ENCODE data around the gene AMHR2. TPM values are rescaled to one million over a fixed set of nuclear protein-coding genes. Genes with fewer than 3 reads are reported as not detected.

AMHR2 gene
- total and polyA plus RNA-seq, 2 of the 4 experiments (the other 2 are of a cell fraction) = not detected

GRCh38 chr12:53376747-53377146 lies 46.9 kb upstream of the AMHR2 start:
- no peaks in the 10 kb centered on the region for H3K9me3 ChIP-seq (ENCODE audit: control insufficient read depth, insufficient read depth, low read length)
- no peak overlapping the region for H2BK5ac ChIP-seq (ENCODE audit: low read depth, low read length, poor library complexity, severe bottlenecking)
- H4K5ac ChIP-seq (ENCODE audit: low read depth, low read length) = no peak overlapping the region
- H4K8ac ChIP-seq (ENCODE audit: low read depth in 2 of 2, low read length in 2 of 2) = no peak overlapping the region
- CTCF ChIA-PET = interaction anchor here (1.0 kb wide), 2 partner anchors 24 to 32 kb away, joined by 3 to 4 read pairs; no protein-coding TSS in a partner anchor
- no peak overlapping the region; the same call in 1 of the 2 replicates for H3K4ac ChIP-seq (ENCODE audit: low read depth, low read length)
- POLR2A ChIA-PET (ENCODE audit: unreplicated experiment) = no interaction called here
- in situ Hi-C loops (cut with MboI; ENCODE audit: low sequenced_read_pairs) = no loop called here
- no peak overlapping the region for H3K27ac ChIP-seq (ENCODE audit: insufficient read depth, low read length)
- no peaks in the 10 kb centered on the region for H4K20me1 ChIP-seq (ENCODE audit: insufficient read depth, low read length)
- no peaks in the 10 kb centered on the region for H3K27me3 ChIP-seq (ENCODE audit: control insufficient read depth, insufficient read depth, low read length)
- peaks cover 8% of the 10 kb centered on the region for H3K4me1 ChIP-seq (ENCODE audit: control insufficient read depth, insufficient read depth, low read length)
- TF ChIP-seq NFE2L2 (IDR thresholded peaks at IDR 0.05; ENCODE audit: low read depth, low read length) (no peak), ELK1 (IDR thresholded peaks at IDR 0.05; ENCODE audit: borderline replicate concordance, low read depth, low read length) (no peak), BHLHE40 (IDR thresholded peaks at IDR 0.05; ENCODE audit: low read depth, low read length) (no peak), POLR2A (IDR thresholded peaks at IDR 0.05; ENCODE audit: low read depth, low read length) (no peak), USF2 (IDR thresholded peaks at IDR 0.05; ENCODE audit: low read depth, low read length) (no peak), CHD1 (IDR thresholded peaks at IDR 0.05; ENCODE audit: low read depth, low read length) (no peak), MAFK (IDR thresholded peaks at IDR 0.05; ENCODE audit: low read depth, low read length) (no peak), CTCF (conservative IDR thresholded peaks at IDR 0.05; ENCODE audit: low read depth, low read length) (no peak), RCOR1 (IDR thresholded peaks at IDR 0.05; ENCODE audit: insufficient replicate concordance, low read length) (no peak)
- dilution Hi-C loops (cut with HindIII; ENCODE audit: low sequenced_read_pairs, unreplicated experiment) = no loop called here
- H4K91ac ChIP-seq (ENCODE audit: insufficient read depth, low read depth, low read length) = no peak overlapping the region
- DNase-seq (no peak), ATAC-seq (ENCODE audit: low read depth) (no peak)
- WGBS, 2 experiments (ENCODE audit: extremely low coverage in 2 of 2, insufficient read length in 1 of 2) = no CpG with 5 or more reads among the region's 2 CpGs
- H3K18ac ChIP-seq (ENCODE audit: low read depth, low read length) = no peak overlapping the region
- H3K36me3 ChIP-seq (ENCODE audit: control insufficient read depth, insufficient read depth, low read length) = no peaks in the 10 kb centered on the region
- H2BK20ac ChIP-seq (ENCODE audit: low read depth, low read length) = no peak overlapping the region
- no peak overlapping the region for H2AK9ac ChIP-seq (replicated peaks; ENCODE audit: low read depth, low read length, poor library complexity)
- H3K9ac ChIP-seq (ENCODE audit: low read depth, low read length) = no peak overlapping the region
- BruUV-seq (replicated peaks) = no TSS peak
- no peak overlapping the region for H2AK5ac ChIP-seq (ENCODE audit: low read depth, low read length)
- no peak overlapping the region for H2BK15ac ChIP-seq (ENCODE audit: low read depth, low read length)
- no peak overlapping the region for H2AFZ ChIP-seq (replicated peaks; ENCODE audit: low read length, poor library complexity)
- H3K4me3 ChIP-seq (ENCODE audit: insufficient read depth, low read depth, low read length) = no peak overlapping the region
- H3K4me2 ChIP-seq (ENCODE audit: low read depth, low read length) = no peak overlapping the region
- 0 out of 2 replicates have a peak, but pooled peaks cover 4% of the 10 kb centered on the region for H3K9me1 ChIP-seq (ENCODE audit: insufficient read depth, low read length)
- H3K23ac ChIP-seq (ENCODE audit: low read depth, low read length) = no peak overlapping the region
- H2BK120ac ChIP-seq (ENCODE audit: low read depth, low read length) = no peak overlapping the region
- H3K14ac ChIP-seq (replicated peaks; ENCODE audit: low read depth, low read length) = no peak overlapping the region
- intact Hi-C loops (cut with micrococcal nuclease) = no loop called here
- peaks cover 0 to 3% of the 10 kb centered on the region in 2 experiments; a peak in 3 of 4 replicates for H3K79me1 ChIP-seq (ENCODE audit: low read depth in 1 of 2, low read length in 2 of 2)
- no peak overlapping the region for H3K56ac ChIP-seq (ENCODE audit: extremely low read depth, insufficient read depth, low read length)

All from IMR-90 (cell line).